ENCODE measurements around the gene ACKR3. TPM values are rescaled to one million over a fixed set of nuclear protein-coding genes. Genes with fewer than 3 reads are reported as not detected.

Gene ACKR3
- total RNA-seq, 1 experiment from 2014 or later = 19.6 TPM

GRCh38 chr2:236578411-236578846 lies 8.8 kb downstream of the ACKR3 start:
- Histone ChIP-seq H3K9me2 (ENCODE audit: insufficient read depth) (no peaks in the 10 kb centered on the region), H2AFZ (no peak overlapping the region), H3K27me3 (ENCODE audit: insufficient read depth, low read depth) (peaks cover 71% of the 10 kb centered on the region), H3F3A (ENCODE audit: insufficient read depth, low read depth) (no peaks in the 10 kb centered on the region), H3K36me3 (ENCODE audit: low read depth) (no peaks in the 10 kb centered on the region), H4K20me1 (ENCODE audit: insufficient read depth) (no peaks in the 10 kb centered on the region), H3K4me3 (no peak overlapping the region), H3K27ac (no peak overlapping the region), H3K4me1 (replicated peaks; ENCODE audit: insufficient read depth) (no peaks in the 10 kb centered on the region), H3K4me2 (no peak overlapping the region), H3K9me3 (ENCODE audit: insufficient read depth, low read depth) (no peaks in the 10 kb centered on the region), H3K79me2 (ENCODE audit: low read depth) (no peaks in the 10 kb centered on the region)
- no peak for DNase-seq
- intact Hi-C loops (cut with micrococcal nuclease; ENCODE audit: unreplicated experiment) = no loop called here
- ChIA-PET POLR2A (ENCODE audit: unreplicated experiment) (interaction anchor here (0.6 kb wide), 1 partner anchor 518 kb away, joined by 5 read pairs; no protein-coding TSS in a partner anchor), CTCF (no interaction called here)
- TF ChIP-seq CTCF (conservative IDR thresholded peaks at IDR 0.05) (no peak), EZH2 (IDR thresholded peaks at IDR 0.05; ENCODE audit: low read depth) (no peak)
- no TSS peak for BruUV-seq (replicated peaks)

- BruUV-seq (replicated peaks) = no TSS peak
These were observed 9.6 kb downstream of the ACKR3 start for GRCh38 chr2:236579048-236579745.

GRCh38 chr2:236579746-236580315 lies 10.2 kb downstream of the ACKR3 start:
- no peaks in the 10 kb centered on the region for H3K9me3 ChIP-seq (ENCODE audit: insufficient read depth, low read depth)
- ChIA-PET POLR2A (ENCODE audit: unreplicated experiment) (interaction anchor here (0.6 kb wide), 1 partner anchor 9 kb away, joined by 10 read pairs; no protein-coding TSS in a partner anchor), CTCF (no interaction called here)
- no peak overlapping the region for H2AFZ ChIP-seq
- no peaks in the 10 kb centered on the region for H3K9me2 ChIP-seq (ENCODE audit: insufficient read depth)
- H3K36me3 ChIP-seq (ENCODE audit: low read depth) = no peaks in the 10 kb centered on the region
- no TSS peak for BruUV-seq (replicated peaks)
- no peak overlapping the region for H3K4me3 ChIP-seq
- peaks cover 62% of the 10 kb centered on the region for H3K27me3 ChIP-seq (ENCODE audit: insufficient read depth, low read depth)
- H4K20me1 ChIP-seq (ENCODE audit: insufficient read depth) = no peaks in the 10 kb centered on the region
- DNase-seq = no peak
- no peaks in the 10 kb centered on the region for H3K79me2 ChIP-seq (ENCODE audit: low read depth)
- H3K4me2 ChIP-seq = no peak overlapping the region
- no peaks in the 10 kb centered on the region for H3K4me1 ChIP-seq (replicated peaks; ENCODE audit: insufficient read depth)
- intact Hi-C loops (cut with micrococcal nuclease; ENCODE audit: unreplicated experiment) = no loop called here
- no peaks in the 10 kb centered on the region for H3F3A ChIP-seq (ENCODE audit: insufficient read depth, low read depth)
- no peak overlapping the region for H3K27ac ChIP-seq
- TF ChIP-seq CTCF (conservative IDR thresholded peaks at IDR 0.05) = no peak
- TF ChIP-seq EZH2 (IDR thresholded peaks at IDR 0.05; ENCODE audit: low read depth) = no peak

More at GRCh38 chr2:236579048-236579745, 9.6 kb downstream of the ACKR3 start:
- Histone ChIP-seq H3K27ac (no peak overlapping the region), H4K20me1 (ENCODE audit: insufficient read depth) (no peaks in the 10 kb centered on the region), H3K36me3 (ENCODE audit: low read depth) (no peaks in the 10 kb centered on the region), H3K4me3 (no peak overlapping the region), H2AFZ (no peak overlapping the region), H3K4me1 (replicated peaks; ENCODE audit: insufficient read depth) (no peaks in the 10 kb centered on the region), H3K4me2 (no peak overlapping the region), H3K27me3 (ENCODE audit: insufficient read depth, low read depth) (peaks cover 68% of the 10 kb centered on the region), H3K9me2 (ENCODE audit: insufficient read depth) (no peaks in the 10 kb centered on the region), H3K79me2 (ENCODE audit: low read depth) (no peaks in the 10 kb centered on the region), H3F3A (ENCODE audit: insufficient read depth, low read depth) (no peaks in the 10 kb centered on the region), H3K9me3 (ENCODE audit: insufficient read depth, low read depth) (no peaks in the 10 kb centered on the region)
- TF ChIP-seq CTCF (conservative IDR thresholded peaks at IDR 0.05) = no peak
- no peak for TF ChIP-seq EZH2 (IDR thresholded peaks at IDR 0.05; ENCODE audit: low read depth)
- DNase-seq = no peak
- POLR2A ChIA-PET (ENCODE audit: unreplicated experiment) = no interaction called here
- intact Hi-C loops (cut with micrococcal nuclease; ENCODE audit: unreplicated experiment) = no loop called here
- CTCF ChIA-PET = no interaction called here
